Activated T-cell treated with anti-CD3 and anti-CD28 coated beads, Interleukin-2, amount 50 U/mL, for 24 hours (primary cell): ENCODE measurements around the gene KIF19.

ENCODE experiments used
- DNase-seq: peaks from one replicate; pipeline ENCODE4 v3.0.0-alpha.2; 2020
- H3K27ac Mint-ChIP-seq: 2 replicates; pipeline ENCODE4 v1.8.0; 2020; ENCODE audit warnings: mild to moderate bottlenecking, mixed read lengths
- H3K27me3 Mint-ChIP-seq: 2 replicates; pipeline ENCODE4 v1.8.0; 2020; ENCODE audit warnings: mixed read lengths
- H3K36me3 Mint-ChIP-seq: 2 replicates; pipeline ENCODE4 v1.8.0; 2020; ENCODE audit warnings: low read depth, mixed read lengths
- H3K4me1 Mint-ChIP-seq: 2 replicates; pipeline ENCODE4 v1.8.0; 2020; ENCODE audit warnings: low read depth, mixed read lengths
- H3K4me3 Mint-ChIP-seq: 2 replicates; pipeline ENCODE4 v1.8.0; 2020; ENCODE audit warnings: mild to moderate bottlenecking, moderate library complexity, mixed read lengths
- H3K9me3 Mint-ChIP-seq: 2 replicates; pipeline ENCODE4 v1.8.0; 2020; ENCODE audit warnings: mixed read lengths

KIF19 gene

GRCh38 chr17:74340470-74341023 lies 14.5 kb downstream of the KIF19 start:
- no peaks in the 10 kb centered on the region for H3K36me3 Mint-ChIP-seq
- H3K27me3 Mint-ChIP-seq: no peaks in the 10 kb centered on the region
- H3K9me3 Mint-ChIP-seq: no peaks in the 10 kb centered on the region
- H3K4me3 Mint-ChIP-seq: no peak overlapping the region
- no peaks in the 10 kb centered on the region for H3K4me1 Mint-ChIP-seq
- H3K27ac Mint-ChIP-seq: no peak overlapping the region
- DNase-seq: no peak

GRCh38 chr17:74342224-74342623 lies 16.2 kb downstream of the KIF19 start:
- Mint-ChIP-seq H3K36me3 (no peaks in the 10 kb centered on the region), H3K4me3 (no peak overlapping the region), H3K27me3 (no peaks in the 10 kb centered on the region), H3K4me1 (no peaks in the 10 kb centered on the region), H3K9me3 (no peaks in the 10 kb centered on the region), H3K27ac (no peak overlapping the region)
- no peak for DNase-seq

GRCh38 chr17:74343121-74343520 lies 17.1 kb downstream of the KIF19 start:
- Mint-ChIP-seq H3K9me3 (no peaks in the 10 kb centered on the region), H3K4me1 (no peaks in the 10 kb centered on the region), H3K4me3 (no peak overlapping the region), H3K27me3 (no peaks in the 10 kb centered on the region), H3K27ac (no peak overlapping the region), H3K36me3 (no peaks in the 10 kb centered on the region)
- DNase-seq: no peak

- no peak overlapping the region for H3K27ac Mint-ChIP-seq
- H3K36me3 Mint-ChIP-seq: no peaks in the 10 kb centered on the region
- no peak for DNase-seq
- H3K27me3 Mint-ChIP-seq: peaks cover 3% of the 10 kb centered on the region
- no peak overlapping the region for H3K4me3 Mint-ChIP-seq
- H3K4me1 Mint-ChIP-seq: no peaks in the 10 kb centered on the region
- no peaks in the 10 kb centered on the region for H3K9me3 Mint-ChIP-seq
Observed at GRCh38 chr17:74343526-74344284, 17.7 kb downstream of the KIF19 start.

- Mint-ChIP-seq H3K9me3 (no peaks in the 10 kb centered on the region), H3K4me1 (no peaks in the 10 kb centered on the region), H3K27me3 (peaks cover 6% of the 10 kb centered on the region), H3K4me3 (no peak overlapping the region), H3K36me3 (no peaks in the 10 kb centered on the region), H3K27ac (no peak overlapping the region)
- DNase-seq: no peak
Observed at GRCh38 chr17:74344658-74345057, 18.6 kb downstream of the KIF19 start.

- Mint-ChIP-seq H3K9me3 (no peaks in the 10 kb centered on the region), H3K4me1 (no peaks in the 10 kb centered on the region), H3K4me3 (no peak overlapping the region), H3K27me3 (peaks cover 11% of the 10 kb centered on the region), H3K36me3 (no peaks in the 10 kb centered on the region), H3K27ac (no peak overlapping the region)
- no peak for DNase-seq
Observed at GRCh38 chr17:74345433-74346241, 19.6 kb downstream of the KIF19 start.

- Mint-ChIP-seq H3K36me3 (no peaks in the 10 kb centered on the region), H3K4me3 (no peak overlapping the region), H3K27me3 (peaks cover 25% of the 10 kb centered on the region), H3K27ac (no peak overlapping the region), H3K4me1 (peaks cover 2% of the 10 kb centered on the region), H3K9me3 (no peaks in the 10 kb centered on the region)
- DNase-seq: no peak
Observed at GRCh38 chr17:74347646-74348045, 21.6 kb downstream of the KIF19 start.

- Mint-ChIP-seq H3K4me1 (peaks cover 4% of the 10 kb centered on the region), H3K27me3 (peaks cover 39% of the 10 kb centered on the region), H3K9me3 (no peaks in the 10 kb centered on the region), H3K36me3 (no peaks in the 10 kb centered on the region), H3K4me3 (no peak overlapping the region), H3K27ac (no peak overlapping the region)
- no peak for DNase-seq
Observed at GRCh38 chr17:74349120-74349519, 23.1 kb downstream of the KIF19 start.

- Mint-ChIP-seq H3K27ac (no peak overlapping the region), H3K27me3 (peaks cover 53% of the 10 kb centered on the region), H3K36me3 (no peaks in the 10 kb centered on the region), H3K4me1 (peaks cover 6% of the 10 kb centered on the region), H3K9me3 (no peaks in the 10 kb centered on the region), H3K4me3 (no peak overlapping the region)
- DNase-seq: no peak
Observed at GRCh38 chr17:74350486-74350885, 24.5 kb downstream of the KIF19 start.

- DNase-seq: no peak
- no peak overlapping the region for H3K27ac Mint-ChIP-seq
- peaks cover 64% of the 10 kb centered on the region for H3K27me3 Mint-ChIP-seq
- H3K36me3 Mint-ChIP-seq: no peaks in the 10 kb centered on the region
- H3K4me3 Mint-ChIP-seq: no peak overlapping the region
- no peaks in the 10 kb centered on the region for H3K9me3 Mint-ChIP-seq
- peaks cover 6% of the 10 kb centered on the region for H3K4me1 Mint-ChIP-seq
Observed at GRCh38 chr17:74351552-74352210, 25.7 kb downstream of the KIF19 start.

- DNase-seq: no peak
- no peaks in the 10 kb centered on the region for H3K36me3 Mint-ChIP-seq
- no peak overlapping the region for H3K27ac Mint-ChIP-seq
- H3K9me3 Mint-ChIP-seq: no peaks in the 10 kb centered on the region
- peaks cover 76% of the 10 kb centered on the region for H3K27me3 Mint-ChIP-seq
- H3K4me1 Mint-ChIP-seq: peaks cover 8% of the 10 kb centered on the region
- no peak overlapping the region for H3K4me3 Mint-ChIP-seq
Observed at GRCh38 chr17:74353446-74354060, 27.5 kb downstream of the KIF19 start.

- Mint-ChIP-seq H3K27me3 (peaks cover 75% of the 10 kb centered on the region), H3K9me3 (no peaks in the 10 kb centered on the region), H3K27ac (no peak overlapping the region), H3K4me3 (no peak overlapping the region), H3K36me3 (no peaks in the 10 kb centered on the region), H3K4me1 (peaks cover 8% of the 10 kb centered on the region)
- peak; percentile 64 for DNase-seq
Observed at GRCh38 chr17:74354123-74354522, 28.1 kb downstream of the KIF19 start.

- H3K27ac Mint-ChIP-seq: no peak overlapping the region
- H3K4me3 Mint-ChIP-seq: no peak overlapping the region
- no peak for DNase-seq
- H3K9me3 Mint-ChIP-seq: no peaks in the 10 kb centered on the region
- no peaks in the 10 kb centered on the region for H3K36me3 Mint-ChIP-seq
- H3K27me3 Mint-ChIP-seq: peaks cover 77% of the 10 kb centered on the region
- peaks cover 8% of the 10 kb centered on the region for H3K4me1 Mint-ChIP-seq
Observed at GRCh38 chr17:74354561-74354960, 28.5 kb downstream of the KIF19 start.

- no peak overlapping the region for H3K27ac Mint-ChIP-seq
- no peak for DNase-seq
- H3K27me3 Mint-ChIP-seq: peaks cover 79% of the 10 kb centered on the region
- no peaks in the 10 kb centered on the region for H3K36me3 Mint-ChIP-seq
- no peak overlapping the region for H3K4me3 Mint-ChIP-seq
- H3K9me3 Mint-ChIP-seq: no peaks in the 10 kb centered on the region
- peaks cover 8% of the 10 kb centered on the region for H3K4me1 Mint-ChIP-seq
Observed at GRCh38 chr17:74355065-74355464, 29.0 kb downstream of the KIF19 start.
